Esophagus muscularis mucosa (tissue), 4 donors: ENCODE measurements around the gene VPS35L. TPM values are rescaled to one million over a fixed set of nuclear protein-coding genes. Genes with fewer than 3 reads are reported as not detected.

Source experiments
- DNase-seq: peaks from one replicate; pipeline ENCODE4 v3.0.0-alpha.2; 2017; ENCODE audit errors: extremely low spot score
- H3K27ac ChIP-seq, 4 donors: fragments of 200-600 bp; sonication (generic); replicated peaks in 1 of 4; 1 replicate in 3 of 4; 2 replicates in 1 of 4; pipeline ENCODE4 v1.5.1; 2016 to 2019; ENCODE audit warnings: mild to moderate bottlenecking in 1 of 4
- H3K27me3 ChIP-seq, 4 donors: fragments of 200-600 bp; sonication (generic); one replicate each; pipeline versions ENCODE4 v1.5.1 to v1.6.0; 2016 to 2019
- H3K36me3 ChIP-seq, 4 donors: fragments of 200-600 bp; sonication (generic); one replicate each; pipeline ENCODE4 v1.5.1; 2016 to 2019
- H3K4me1 ChIP-seq, 4 donors: fragments of 200-600 bp; sonication (generic); one replicate each; pipeline ENCODE4 v1.5.1; 2016 to 2019
- H3K4me3 ChIP-seq, 4 donors: fragments of 200-600 bp; sonication (generic); 1 replicate in 2 of 4; 2 replicates in 2 of 4; pipeline ENCODE4 v1.5.1; 2016 to 2019; ENCODE audit warnings: mild to moderate bottlenecking in 4 of 4, moderate library complexity in 1 of 4
- H3K9me3 ChIP-seq, 4 donors: fragments of 200-600 bp; sonication (generic); 1 replicate in 3 of 4; 2 replicates in 1 of 4; pipeline ENCODE4 v1.5.1; 2016 to 2019
- EP300 ChIP-seq: sonication (generic); formaldehyde crosslinking; IDR thresholded peaks from one replicate; pipeline ENCODE4 v1.6.1; 2017; ENCODE audit warnings: antibody characterized with exemption
- POLR2A ChIP-seq: fragments of 450-650 bp; IDR thresholded peaks from one replicate; pipeline ENCODE4 v1.6.1; 2017; ENCODE audit warnings: antibody characterized with exemption, moderate library complexity, mild to moderate bottlenecking, low read depth
- POLR2AphosphoS5 ChIP-seq, 2 donors: sonication (generic); formaldehyde crosslinking; IDR thresholded peaks; one replicate each; pipeline ENCODE4 v1.6.1; 2017; ENCODE audit warnings: antibody characterized with exemption in 2 of 2
- WGBS: methylation state at CpG from one replicate; pipeline ENCODE4 v1.1.5; 2018; 5-methylcytosine and 5-hydroxymethylcytosine counted together
- intact Hi-C: fragments of 100-400 bp; cut with DNase I; formaldehyde crosslinking; loops from one replicate; pipeline ENCODE4 v1.15.1; 2023
- total RNA-seq, 4 donors: library from RNA; depleted of rRNA; stranded (reverse); fragments of >200 nt; gene quantifications; one replicate each; pipeline versions ENCODE4 v1.1.0 to v1.2.1, GENCODE V29; 2016
- TF ChIP-seq, protein P1 (sequence below), 3 experiments: fragments of 200-600 bp in 2 of 3; fragments of 450-650 bp in 1 of 3; sonication (generic) in 2 of 3; IDR thresholded peaks; one replicate each; pipeline ENCODE4 v1.5.1; 2017 to 2019; ENCODE audit warnings: antibody characterized with exemption in 3 of 3, mild to moderate bottlenecking in 2 of 3, moderate library complexity in 1 of 3

The VPS35L gene
- total RNA-seq, 4 donors from 2014 or later = 35.5 to 47.0 (median 38.1) TPM

DNA sequence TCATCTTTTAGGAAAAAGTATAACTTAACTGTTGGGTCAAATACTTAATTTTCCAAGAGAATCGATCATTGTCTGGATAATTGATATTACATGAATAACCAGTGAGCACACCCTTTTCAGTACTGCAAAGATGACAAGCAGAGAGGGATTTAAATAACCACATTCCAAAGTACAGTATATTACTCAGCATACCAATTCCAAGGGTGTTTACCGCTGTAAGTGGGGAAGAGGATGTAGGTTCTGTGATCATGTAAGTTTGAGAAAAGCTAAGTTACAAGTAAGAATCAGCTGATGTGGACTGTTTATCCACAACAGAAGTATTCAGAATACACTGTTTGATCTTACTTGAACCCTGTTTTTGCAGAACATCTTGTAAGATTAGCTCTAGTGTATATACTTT is 39.7 kb upstream of the VPS35L start:
- no peaks in the 10 kb centered on the region for H3K27me3 ChIP-seq
- intact Hi-C loops = no loop called here
- no peaks in the 10 kb centered on the region for H3K9me3 ChIP-seq
- no peak for DNase-seq
- 91% methylated on average over 2 of the region's 2 CpGs for WGBS
- TF ChIP-seq POLR2AphosphoS5 (IDR thresholded peaks at IDR 0.05) (no peak), POLR2A (no peak), EP300 (no peak)
- TF ChIP-seq, protein P1, sequence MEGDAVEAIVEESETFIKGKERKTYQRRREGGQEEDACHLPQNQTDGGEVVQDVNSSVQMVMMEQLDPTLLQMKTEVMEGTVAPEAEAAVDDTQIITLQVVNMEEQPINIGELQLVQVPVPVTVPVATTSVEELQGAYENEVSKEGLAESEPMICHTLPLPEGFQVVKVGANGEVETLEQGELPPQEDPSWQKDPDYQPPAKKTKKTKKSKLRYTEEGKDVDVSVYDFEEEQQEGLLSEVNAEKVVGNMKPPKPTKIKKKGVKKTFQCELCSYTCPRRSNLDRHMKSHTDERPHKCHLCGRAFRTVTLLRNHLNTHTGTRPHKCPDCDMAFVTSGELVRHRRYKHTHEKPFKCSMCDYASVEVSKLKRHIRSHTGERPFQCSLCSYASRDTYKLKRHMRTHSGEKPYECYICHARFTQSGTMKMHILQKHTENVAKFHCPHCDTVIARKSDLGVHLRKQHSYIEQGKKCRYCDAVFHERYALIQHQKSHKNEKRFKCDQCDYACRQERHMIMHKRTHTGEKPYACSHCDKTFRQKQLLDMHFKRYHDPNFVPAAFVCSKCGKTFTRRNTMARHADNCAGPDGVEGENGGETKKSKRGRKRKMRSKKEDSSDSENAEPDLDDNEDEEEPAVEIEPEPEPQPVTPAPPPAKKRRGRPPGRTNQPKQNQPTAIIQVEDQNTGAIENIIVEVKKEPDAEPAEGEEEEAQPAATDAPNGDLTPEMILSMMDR (IDR thresholded peaks at IDR 0.05) = no peak
- peaks cover 13 to 30% (median 27%) of the 10 kb centered on the region in 4 donors for H3K4me1 ChIP-seq
- H3K27ac ChIP-seq = no peak overlapping the region
- H3K4me3 ChIP-seq = no peak overlapping the region
- peaks cover 4 to 44% (median 31%) of the 10 kb centered on the region in 4 donors for H3K36me3 ChIP-seq

DNA sequence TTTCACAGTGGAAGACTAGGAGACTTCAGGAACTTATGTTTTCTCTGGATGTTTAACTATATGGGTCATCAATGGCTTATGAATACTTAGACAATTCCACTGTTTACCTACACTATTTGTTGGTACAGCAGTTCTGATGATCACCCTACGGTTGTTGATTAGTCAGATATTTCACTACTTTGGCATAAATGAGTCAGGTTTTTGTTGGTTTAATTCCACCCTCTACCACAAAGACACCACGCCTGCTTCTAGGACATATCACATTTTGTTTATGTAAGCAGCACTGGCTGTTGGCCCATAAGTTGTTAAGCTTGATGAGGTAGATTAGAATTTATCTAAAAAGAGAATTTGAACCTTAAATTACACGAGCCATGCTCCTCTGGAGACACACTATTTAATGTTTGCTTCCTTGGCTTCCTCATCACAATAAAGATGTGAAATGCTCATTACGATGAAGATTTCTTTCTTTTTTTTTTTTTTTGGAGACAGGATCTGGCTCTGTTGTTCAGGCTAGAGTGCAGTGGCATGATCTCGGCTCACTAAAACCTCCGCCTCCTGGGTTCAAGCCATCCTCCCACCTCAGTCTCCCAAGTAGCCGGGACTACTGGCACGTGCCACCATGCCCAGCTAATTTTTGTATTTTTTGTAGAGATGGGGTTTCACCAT is 37.9 kb upstream of the VPS35L start:
- 85% methylated on average over 8 of the region's 8 CpGs for WGBS
- Histone ChIP-seq H3K4me3 (no peak overlapping the region), H3K9me3 (no peaks in the 10 kb centered on the region), H3K36me3 (peaks cover 0 to 34% (median 26%) of the 10 kb centered on the region in 4 donors), H3K27ac (no peak overlapping the region), H3K4me1 (peaks cover 16 to 40% (median 37%) of the 10 kb centered on the region in 4 donors), H3K27me3 (no peaks in the 10 kb centered on the region)
- DNase-seq = no peak
- TF ChIP-seq POLR2A = no peak
- no peak for TF ChIP-seq POLR2AphosphoS5 (IDR thresholded peaks at IDR 0.05)
- TF ChIP-seq, protein P1 (IDR thresholded peaks at IDR 0.05) = no peak
- TF ChIP-seq EP300 = no peak
- intact Hi-C loops = no loop called here

DNA sequence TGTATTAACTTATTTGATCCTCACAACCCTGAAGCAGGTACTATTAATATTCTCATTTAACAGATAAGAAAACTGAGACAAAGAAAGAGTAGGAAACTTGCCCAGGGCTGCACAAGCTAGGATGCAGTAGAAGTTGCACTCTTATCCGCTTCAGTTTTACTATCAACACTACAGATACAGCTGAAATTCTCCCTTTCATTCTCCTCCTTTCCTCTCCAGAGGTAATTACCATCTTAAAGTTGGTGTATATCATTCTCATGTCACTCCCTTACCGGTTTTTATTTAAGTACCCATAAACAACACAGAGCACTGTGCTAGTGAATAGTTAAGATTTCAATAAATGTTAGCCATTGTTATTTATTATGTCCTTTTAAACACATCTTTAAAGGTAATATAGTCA is 37.1 kb upstream of the VPS35L start:
- Histone ChIP-seq H3K4me3 (no peak overlapping the region), H3K9me3 (no peaks in the 10 kb centered on the region), H3K27me3 (no peaks in the 10 kb centered on the region), H3K4me1 (peaks cover 22 to 49% (median 44%) of the 10 kb centered on the region in 4 donors), H3K27ac (no peak overlapping the region), H3K36me3 (peaks cover 0 to 34% (median 26%) of the 10 kb centered on the region in 4 donors)
- 85% methylated on average over 2 of the region's 2 CpGs for WGBS
- DNase-seq = no peak
- TF ChIP-seq POLR2A = no peak
- TF ChIP-seq, protein P1 (IDR thresholded peaks at IDR 0.05) = no peak
- no peak for TF ChIP-seq POLR2AphosphoS5 (IDR thresholded peaks at IDR 0.05)
- no peak for TF ChIP-seq EP300
- intact Hi-C loops = no loop called here

DNA sequence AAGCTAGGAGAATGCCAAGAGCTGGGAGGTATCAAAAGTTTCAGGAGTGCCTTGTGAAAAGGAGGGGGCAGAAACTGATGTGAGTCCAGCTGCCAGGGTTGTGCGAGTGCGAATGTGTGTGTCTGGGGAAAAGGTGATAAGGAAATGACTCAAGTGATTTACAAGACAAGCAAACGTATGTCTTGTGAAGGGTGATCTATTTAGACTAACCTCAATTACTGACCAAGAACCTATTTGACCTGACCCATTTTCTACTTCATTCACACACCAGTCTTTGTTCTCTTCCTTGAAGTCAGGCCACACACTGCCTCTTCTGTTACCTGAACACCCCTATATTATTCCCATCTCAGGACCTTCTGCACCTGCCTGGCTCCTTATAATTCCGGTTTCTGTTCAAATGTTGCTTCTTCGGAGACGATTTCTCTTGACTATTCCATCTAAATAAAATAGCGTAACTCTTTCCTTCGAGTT is 34.6 kb upstream of the VPS35L start:
- H3K36me3 ChIP-seq = peaks cover 0 to 14% (median 10%) of the 10 kb centered on the region in 4 donors
- WGBS = 9% methylated on average over 8 of the region's 8 CpGs
- H3K4me1 ChIP-seq = peaks cover 31 to 68% (median 63%) of the 10 kb centered on the region in 4 donors
- H3K27me3 ChIP-seq = no peaks in the 10 kb centered on the region
- no peaks in the 10 kb centered on the region for H3K9me3 ChIP-seq
- H3K27ac ChIP-seq = peak overlapping the region; percentile 88 to 97 (median 93)
- TF ChIP-seq, protein P1 (IDR thresholded peaks at IDR 0.05) = no peak
- TF ChIP-seq EP300 (no peak), POLR2AphosphoS5 (IDR thresholded peaks at IDR 0.05) (no peak), POLR2A (no peak)
- DNase-seq = no peak
- intact Hi-C loops = loop anchor here (10.0 kb wide), 2 partner anchors 456 to 726 kb away; partner anchors contain the start of genes COQ7 and RPS15A
- peak overlapping the region; percentile 80 to 92 (median 88) for H3K4me3 ChIP-seq
